ENCODE measurements around the gene CUX1.

DNA sequence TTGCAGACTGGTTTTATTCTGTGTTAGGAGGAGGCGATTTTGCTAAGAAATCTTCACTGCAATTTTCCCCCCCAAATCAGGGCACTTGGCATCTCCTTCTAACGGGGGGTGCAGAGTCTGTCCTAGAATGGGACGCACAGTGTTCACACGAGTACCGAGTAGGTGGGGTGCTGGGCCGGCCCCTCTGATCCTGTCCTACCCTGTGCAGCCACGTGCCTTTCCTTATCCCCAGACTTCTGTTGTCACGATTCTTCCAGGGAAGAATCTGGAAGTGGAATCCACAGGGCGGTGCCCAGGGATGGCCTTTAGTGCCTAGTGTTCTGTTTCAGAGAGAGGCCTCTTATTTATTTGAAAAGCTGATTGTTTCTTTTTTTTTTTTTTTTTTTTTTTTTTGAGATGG lies 16.4 kb downstream of the CUX1 start:
- TF ChIP-seq ZFP82 (CRISPR knock-in tag; IDR thresholded peaks at IDR 0.05; ENCODE audit: borderline replicate concordance) (no peak), ZNF138 (CRISPR knock-in tag; IDR thresholded peaks at IDR 0.05; ENCODE audit: low read depth) (no peak), KAT2B (IDR thresholded peaks at IDR 0.05; ENCODE audit: borderline replicate concordance, low read depth, low read length) (no peak), ZNF446 (CRISPR knock-in tag; IDR thresholded peaks at IDR 0.05) (no peak)
- TF ChIP-seq, protein P1, sequence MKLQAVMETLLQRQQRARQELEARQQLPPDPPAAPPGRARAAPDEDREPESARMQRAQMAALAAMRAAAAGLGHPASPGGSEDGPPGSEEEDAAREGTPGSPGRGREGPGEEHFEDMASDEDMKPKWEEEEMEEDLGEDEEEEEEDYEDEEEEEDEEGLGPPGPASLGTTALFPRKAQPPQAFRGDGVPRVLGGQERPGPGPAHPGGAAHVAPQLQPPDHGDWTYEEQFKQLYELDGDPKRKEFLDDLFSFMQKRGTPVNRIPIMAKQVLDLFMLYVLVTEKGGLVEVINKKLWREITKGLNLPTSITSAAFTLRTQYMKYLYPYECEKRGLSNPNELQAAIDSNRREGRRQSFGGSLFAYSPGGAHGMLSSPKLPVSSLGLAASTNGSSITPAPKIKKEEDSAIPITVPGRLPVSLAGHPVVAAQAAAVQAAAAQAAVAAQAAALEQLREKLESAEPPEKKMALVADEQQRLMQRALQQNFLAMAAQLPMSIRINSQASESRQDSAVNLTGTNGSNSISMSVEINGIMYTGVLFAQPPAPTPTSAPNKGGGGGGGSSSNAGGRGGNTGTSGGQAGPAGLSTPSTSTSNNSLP (IDR thresholded peaks at IDR 0.05; ENCODE audit: low read depth, low read length) = no peak
